CD4-positive, CD25-positive, alpha-beta regulatory T cell (primary cell): ENCODE results near the gene ALX1. TPM values are rescaled to one million over a fixed set of nuclear protein-coding genes. Genes with fewer than 3 reads are reported as not detected.
"Not testable (repeated sequence)": the region's sequence is repeated elsewhere in the genome, so short reads cannot be mapped to it uniquely, and the experiment has no call there.

Experiments used
- ATAC-seq, 2 donors: fragments of 150-1000 bp; cut with Tn5 transposase; one replicate each; pipeline ENCODE4 v1.10.0; 2021; ENCODE audit warnings: low read depth in 2 of 2, moderate number of reproducible peaks in 2 of 2, moderate library complexity in 1 of 2
- DNase-seq, 3 donors: peaks; one replicate each; pipeline versions ENCODE4 v3.0.0 to v3.0.0-alpha.2; 2012 to 2022; ENCODE audit warnings: mixed read lengths in 1 of 3
- H3K27ac ChIP-seq: one replicate; pipeline ENCODE4 v1.7.0; 2013; ENCODE audit warnings: mild to moderate bottlenecking, low read length; ENCODE audit not compliant: insufficient read depth, poor library complexity, severe bottlenecking
- H3K27me3 ChIP-seq: one replicate; pipeline ENCODE4 v1.7.0; 2013; ENCODE audit warnings: low read length; ENCODE audit not compliant: control insufficient read depth, insufficient read depth
- H3K36me3 ChIP-seq: one replicate; pipeline ENCODE4 v1.7.0; 2013; ENCODE audit warnings: mild to moderate bottlenecking, low read length, moderate library complexity; ENCODE audit not compliant: control insufficient read depth, insufficient read depth
- H3K4me1 ChIP-seq: 2 replicates; pipeline ENCODE4 v1.7.0; 2013; ENCODE audit warnings: mild to moderate bottlenecking, low read length; ENCODE audit not compliant: insufficient read depth, control insufficient read depth, poor library complexity, severe bottlenecking
- H3K4me3 ChIP-seq: one replicate; pipeline ENCODE4 v1.7.0; 2013; ENCODE audit warnings: low read depth, mild to moderate bottlenecking, low read length, moderate library complexity
- H3K9me3 ChIP-seq, 2 experiments: 1 replicate in 1 of 2; 2 replicates in 1 of 2; pipeline ENCODE4 v1.7.0; 2013; ENCODE audit warnings: low read length in 2 of 2, mild to moderate bottlenecking in 1 of 2, moderate library complexity in 1 of 2; ENCODE audit not compliant: control insufficient read depth in 2 of 2
- H3K27ac Mint-ChIP-seq, 3 donors: one replicate each; pipeline ENCODE4 v1.8.0; 2020 to 2022; ENCODE audit warnings: mild to moderate bottlenecking in 3 of 3, mixed read lengths in 3 of 3, moderate library complexity in 2 of 3
- H3K27me3 Mint-ChIP-seq: one replicate; pipeline ENCODE4 v1.8.0; 2022; ENCODE audit warnings: mild to moderate bottlenecking, mixed read lengths
- H3K36me3 Mint-ChIP-seq: one replicate; pipeline ENCODE4 v1.8.0; 2020; ENCODE audit warnings: mixed read lengths
- H3K4me1 Mint-ChIP-seq, 4 donors: one replicate each; pipeline ENCODE4 v1.8.0; 2020 to 2022; ENCODE audit warnings: mixed read lengths in 4 of 4, mild to moderate bottlenecking in 1 of 4
- H3K4me3 Mint-ChIP-seq, 4 donors: one replicate each; pipeline ENCODE4 v1.8.0; 2020 to 2022; ENCODE audit warnings: mild to moderate bottlenecking in 4 of 4, mixed read lengths in 4 of 4, moderate library complexity in 3 of 4
- H3K9me3 Mint-ChIP-seq, 7 donors: one replicate each; pipeline ENCODE4 v1.8.0; 2020 to 2022; ENCODE audit warnings: mixed read lengths in 7 of 7, mild to moderate bottlenecking in 3 of 7, moderate library complexity in 2 of 7
- polyA plus RNA-seq, 4 donors: library from polyadenylated mRNA; unstranded; fragments of 300-500 nt; fragmentation: Illumina TruSeq; gene quantifications; one replicate each; pipeline ENCODE4 v1.2.3, GENCODE V29; 2021
- total RNA-seq: library from RNA; stranded (reverse); gene quantifications from one replicate; pipeline ENCODE4 v1.2.3, GENCODE V29; 2022

The ALX1 gene
- total and polyA plus RNA-seq, 5 donors from 2014 or later = not detected

DNA sequence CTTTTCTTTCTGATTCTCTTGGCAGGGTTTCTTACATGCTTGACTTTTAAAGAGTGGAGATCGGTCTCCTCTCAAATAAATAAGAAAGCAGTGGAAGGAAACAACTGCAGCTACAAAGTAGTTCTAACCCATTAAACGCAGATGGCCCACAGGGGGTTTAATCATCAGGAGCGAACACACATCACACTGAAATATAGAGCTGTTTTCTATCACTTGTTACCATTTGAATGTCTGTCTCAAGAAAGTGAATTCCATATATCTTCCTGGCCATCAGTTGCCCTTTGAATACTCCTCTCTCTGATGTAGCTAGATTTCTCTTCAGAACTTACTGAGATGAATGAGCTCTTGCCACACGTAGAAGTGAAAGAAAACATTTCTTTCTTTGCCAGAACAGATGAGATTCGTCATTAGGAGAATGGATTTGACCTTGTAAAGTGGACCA is 29.1 kb downstream of the ALX1 start:
- H3K27ac ChIP-seq = no peak overlapping the region
- H3K4me1 ChIP-seq = no peaks in the 10 kb centered on the region
- peaks cover 0 to 6% (median 3%) of the 10 kb centered on the region in 7 donors for H3K9me3 Mint-ChIP-seq
- no peaks in the 10 kb centered on the region for H3K36me3 ChIP-seq
- H3K4me3 Mint-ChIP-seq = no peak overlapping the region
- H3K9me3 ChIP-seq = no peaks in the 10 kb centered on the region
- ATAC-seq (no peak), DNase-seq (no peak)
- no peak overlapping the region for H3K4me3 ChIP-seq
- no peaks in the 10 kb centered on the region for H3K4me1 Mint-ChIP-seq
- no peaks in the 10 kb centered on the region for H3K27me3 ChIP-seq
- no peaks in the 10 kb centered on the region for H3K36me3 Mint-ChIP-seq
- no peak overlapping the region for H3K27ac Mint-ChIP-seq
- H3K27me3 Mint-ChIP-seq = no peaks in the 10 kb centered on the region

DNA sequence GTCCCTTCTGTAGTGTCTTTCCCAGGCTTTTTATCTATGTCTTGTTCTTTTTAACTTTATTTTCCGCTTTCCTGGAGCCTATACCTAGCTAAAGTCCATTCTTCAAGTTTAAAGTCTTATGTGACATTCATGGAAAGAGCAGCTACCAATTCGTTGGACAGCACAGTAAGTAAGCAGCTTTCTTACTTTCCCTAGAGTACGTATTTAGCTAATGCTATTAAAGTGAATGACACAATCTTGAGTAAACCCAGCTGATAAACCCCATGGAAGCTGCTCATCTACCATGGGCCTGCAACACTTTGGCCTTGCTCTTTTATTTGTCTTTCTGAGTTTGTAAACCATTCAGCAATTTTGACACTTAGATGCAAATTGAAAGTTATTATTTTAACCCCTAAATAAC is 30.0 kb downstream of the ALX1 start:
- H3K4me1 ChIP-seq = no peaks in the 10 kb centered on the region
- no peak overlapping the region for H3K27ac Mint-ChIP-seq
- H3K4me3 ChIP-seq = no peak overlapping the region
- no peak overlapping the region for H3K4me3 Mint-ChIP-seq
- H3K4me1 Mint-ChIP-seq = no peaks in the 10 kb centered on the region
- H3K36me3 ChIP-seq = no peaks in the 10 kb centered on the region
- DNase-seq (no peak), ATAC-seq (no peak)
- H3K27me3 Mint-ChIP-seq = no peaks in the 10 kb centered on the region
- H3K9me3 ChIP-seq = no peaks in the 10 kb centered on the region
- H3K27ac ChIP-seq = no peak overlapping the region
- no peaks in the 10 kb centered on the region for H3K36me3 Mint-ChIP-seq
- H3K27me3 ChIP-seq = no peaks in the 10 kb centered on the region
- H3K9me3 Mint-ChIP-seq = peaks cover 0 to 6% (median 3%) of the 10 kb centered on the region in 7 donors

DNA sequence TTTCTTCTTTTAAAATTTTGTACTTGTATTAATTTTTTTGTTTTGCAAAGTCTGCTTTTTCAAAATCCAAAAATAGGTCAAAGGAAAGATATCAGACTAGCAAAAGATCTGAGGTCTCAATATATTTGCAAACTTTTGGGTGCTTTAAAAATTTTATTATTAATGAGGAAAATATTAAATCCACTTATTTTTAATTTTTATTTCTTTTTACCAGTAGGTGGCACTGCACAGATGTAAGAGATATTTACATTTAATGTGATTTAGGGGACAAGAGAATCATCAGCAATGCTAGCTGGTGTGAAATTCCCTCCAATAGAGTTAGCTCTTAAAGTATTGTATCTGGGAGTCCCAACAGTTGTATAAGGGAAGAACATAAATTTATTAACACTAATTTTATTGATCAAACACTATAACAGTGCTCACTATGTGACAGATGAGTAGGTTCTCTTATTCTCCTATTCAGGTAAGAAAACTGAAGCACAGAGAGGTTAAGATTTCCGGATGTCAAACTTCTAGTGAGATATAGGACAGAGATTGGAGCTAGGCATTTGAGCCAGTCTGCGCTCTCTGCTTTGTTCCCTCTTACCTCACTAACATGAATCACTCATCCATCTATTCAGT is 30.5 kb downstream of the ALX1 start:
- DNase-seq = no peak
- Mint-ChIP-seq H3K4me3 (no peak overlapping the region), H3K27ac (no peak overlapping the region), H3K36me3 (no peaks in the 10 kb centered on the region), H3K4me1 (no peaks in the 10 kb centered on the region), H3K27me3 (no peaks in the 10 kb centered on the region), H3K9me3 (peaks cover 0 to 6% (median 3%) of the 10 kb centered on the region in 7 donors)
- Histone ChIP-seq H3K27ac (no peak overlapping the region), H3K4me1 (no peaks in the 10 kb centered on the region), H3K36me3 (no peaks in the 10 kb centered on the region), H3K4me3 (no peak overlapping the region), H3K27me3 (no peaks in the 10 kb centered on the region), H3K9me3 (no peaks in the 10 kb centered on the region)
- no peak for ATAC-seq

DNA sequence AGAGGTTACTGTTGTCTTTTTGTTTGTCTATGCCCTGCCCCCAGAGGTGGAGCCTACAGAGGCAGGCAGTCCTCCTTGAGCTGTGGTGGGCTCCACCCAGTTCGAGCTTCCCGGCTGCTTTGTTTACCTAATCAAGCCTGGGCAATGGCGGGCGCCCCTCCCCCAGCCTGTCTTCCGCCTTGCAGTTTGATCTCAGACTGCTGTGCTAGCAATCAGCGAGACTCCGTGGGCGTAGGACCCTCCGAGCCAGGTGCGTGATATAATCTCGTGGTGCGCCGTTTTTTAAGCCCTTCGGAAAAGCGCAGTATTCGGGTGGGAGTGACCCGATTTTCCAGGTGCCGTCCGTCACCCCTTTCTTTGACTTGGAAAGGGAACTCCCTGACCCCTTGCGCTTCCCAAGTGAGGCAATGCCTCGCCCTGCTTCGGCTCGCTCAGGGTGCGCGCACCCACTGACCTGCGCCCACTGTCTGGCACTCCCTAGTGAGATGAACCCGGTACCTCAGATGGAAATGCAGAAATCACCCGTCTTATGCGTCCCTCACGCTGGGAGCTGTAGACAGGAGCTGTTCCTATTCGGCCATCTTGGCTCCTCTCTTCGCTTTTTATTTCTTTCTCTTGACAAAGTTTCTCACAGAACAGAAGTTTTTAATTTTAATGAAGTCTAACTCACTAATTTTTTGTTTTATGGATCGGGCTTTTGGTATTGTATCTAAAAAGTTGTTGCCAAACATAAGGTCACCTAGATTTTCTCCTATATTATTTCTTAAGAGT is 38.0 kb downstream of the ALX1 start:
- not testable (repeated sequence) for H3K36me3 ChIP-seq, H3K4me3 ChIP-seq, H3K27ac ChIP-seq, H3K4me3 Mint-ChIP-seq, H3K9me3 Mint-ChIP-seq, ATAC-seq, DNase-seq, H3K27me3 ChIP-seq, H3K36me3 Mint-ChIP-seq, H3K4me1 Mint-ChIP-seq, H3K27me3 Mint-ChIP-seq, H3K27ac Mint-ChIP-seq, H3K9me3 ChIP-seq, H3K4me1 ChIP-seq

DNA sequence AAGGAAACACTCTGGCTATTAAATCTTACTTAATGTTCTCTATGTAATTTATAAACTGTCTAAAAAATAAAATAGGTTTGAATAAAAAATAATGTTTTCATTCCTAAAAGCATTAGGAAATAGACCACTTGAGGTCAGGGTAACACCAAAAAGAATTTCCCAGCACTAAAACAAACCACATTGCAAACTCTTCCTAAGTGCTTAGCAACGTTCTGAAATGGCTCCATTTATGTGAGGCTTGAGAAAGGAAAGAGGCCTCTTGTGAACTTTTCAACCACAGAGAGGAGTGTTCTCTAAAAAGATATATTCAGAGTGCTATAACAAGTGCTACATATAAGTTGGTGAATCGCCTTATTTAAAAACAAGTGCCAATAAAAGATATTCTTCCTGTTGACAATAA is 42.7 kb downstream of the ALX1 start:
- no peaks in the 10 kb centered on the region for H3K27me3 ChIP-seq
- ATAC-seq (no peak), DNase-seq (no peak)
- H3K4me1 ChIP-seq = no peaks in the 10 kb centered on the region
- Mint-ChIP-seq H3K9me3 (peaks cover 2 to 13% (median 7%) of the 10 kb centered on the region in 7 donors), H3K4me1 (no peaks in the 10 kb centered on the region), H3K27me3 (no peaks in the 10 kb centered on the region), H3K27ac (no peak overlapping the region), H3K36me3 (no peaks in the 10 kb centered on the region), H3K4me3 (no peak overlapping the region)
- no peak overlapping the region for H3K4me3 ChIP-seq
- H3K9me3 ChIP-seq = peaks cover 0 to 2% of the 10 kb centered on the region in 2 experiments
- H3K27ac ChIP-seq = no peak overlapping the region
- H3K36me3 ChIP-seq = no peaks in the 10 kb centered on the region

DNA sequence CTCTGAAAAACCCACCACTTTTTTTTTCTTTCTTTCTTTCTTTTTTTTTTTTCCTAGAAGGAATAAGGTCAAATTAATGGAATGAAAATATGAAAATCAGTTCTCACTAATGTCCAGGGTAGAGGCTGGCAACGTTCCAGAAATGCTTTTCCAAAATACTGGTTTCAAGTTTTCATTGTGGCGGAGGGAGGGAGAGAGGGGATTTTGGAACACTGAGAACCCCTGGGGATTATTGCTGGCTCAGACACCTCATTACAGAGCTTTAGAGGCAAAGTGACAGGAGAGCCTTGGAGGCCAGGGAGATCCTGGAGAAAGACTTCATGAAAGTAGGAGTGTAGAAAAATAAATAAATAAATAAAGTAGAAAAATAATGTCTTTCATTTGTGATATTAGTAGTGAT is 45.4 kb downstream of the ALX1 start:
- Mint-ChIP-seq H3K36me3 (no peaks in the 10 kb centered on the region), H3K27me3 (no peaks in the 10 kb centered on the region), H3K9me3 (peaks cover 0 to 12% (median 3%) of the 10 kb centered on the region in 7 donors), H3K27ac (no peak overlapping the region), H3K4me3 (no peak overlapping the region), H3K4me1 (no peaks in the 10 kb centered on the region)
- Histone ChIP-seq H3K9me3 (peaks cover 0 to 2% of the 10 kb centered on the region in 2 experiments), H3K4me3 (no peak overlapping the region), H3K4me1 (no peaks in the 10 kb centered on the region), H3K27ac (no peak overlapping the region), H3K36me3 (no peaks in the 10 kb centered on the region), H3K27me3 (no peaks in the 10 kb centered on the region)
- ATAC-seq (no peak), DNase-seq (no peak)

DNA sequence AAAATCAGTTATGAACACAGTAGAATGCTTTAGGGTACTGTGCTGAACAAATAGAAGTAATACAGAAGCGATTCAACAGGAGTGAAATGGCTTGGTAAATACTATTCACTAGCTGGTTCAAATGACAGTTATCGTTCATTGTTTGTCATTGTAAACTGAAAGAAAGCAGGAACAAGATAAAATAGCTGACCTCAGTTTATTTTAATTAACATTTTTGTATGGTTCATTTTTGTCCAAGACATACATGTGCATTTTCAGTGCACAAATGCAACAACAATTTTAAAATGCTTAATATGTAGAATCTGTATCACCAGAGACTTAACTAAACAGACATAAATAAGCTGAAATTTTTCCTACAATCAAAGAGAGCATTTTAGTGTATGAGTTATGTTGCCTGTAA is 49.9 kb downstream of the ALX1 start:
- ATAC-seq = no peak

DNA sequence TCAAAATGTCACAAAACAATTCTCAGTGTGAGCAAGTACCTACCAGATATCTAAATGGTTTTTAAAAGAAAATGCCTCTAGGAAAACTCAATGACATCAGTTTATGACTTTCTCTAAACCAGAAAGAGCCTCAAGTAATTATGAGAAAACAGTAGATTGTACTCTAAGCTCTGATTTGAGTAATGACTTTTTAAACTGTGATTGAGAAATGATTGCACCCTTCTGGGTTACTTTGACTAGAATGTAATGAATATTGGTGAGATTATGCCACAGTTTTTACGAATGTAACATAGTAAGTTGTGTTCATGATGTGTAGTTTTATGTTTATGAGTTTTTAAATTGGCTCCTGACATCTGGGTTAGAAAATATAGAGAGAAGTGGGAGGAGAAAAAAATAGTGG is 68.8 kb downstream of the ALX1 start:
- no peaks in the 10 kb centered on the region for H3K4me1 ChIP-seq
- H3K9me3 Mint-ChIP-seq = peaks cover 0 to 10% (median 0%) of the 10 kb centered on the region in 7 donors
- H3K27me3 Mint-ChIP-seq = no peaks in the 10 kb centered on the region
- no peak overlapping the region for H3K27ac Mint-ChIP-seq
- H3K36me3 ChIP-seq = no peaks in the 10 kb centered on the region
- ATAC-seq (no peak), DNase-seq (no peak)
- H3K27ac ChIP-seq = no peak overlapping the region
- H3K4me1 Mint-ChIP-seq = no peaks in the 10 kb centered on the region
- H3K36me3 Mint-ChIP-seq = no peaks in the 10 kb centered on the region
- no peaks in the 10 kb centered on the region for H3K27me3 ChIP-seq
- H3K9me3 ChIP-seq = peaks cover 0 to 2% of the 10 kb centered on the region in 2 experiments
- no peak overlapping the region for H3K4me3 Mint-ChIP-seq
- H3K4me3 ChIP-seq = no peak overlapping the region

More for the DNA sequence above, 49.9 kb downstream of the ALX1 start:
- Histone ChIP-seq H3K27ac (no peak overlapping the region), H3K27me3 (no peaks in the 10 kb centered on the region), H3K36me3 (no peaks in the 10 kb centered on the region), H3K4me3 (no peak overlapping the region), H3K9me3 (no peaks in the 10 kb centered on the region), H3K4me1 (no peaks in the 10 kb centered on the region)
- H3K4me1 Mint-ChIP-seq = no peaks in the 10 kb centered on the region
- no peak overlapping the region for H3K27ac Mint-ChIP-seq
- no peaks in the 10 kb centered on the region for H3K27me3 Mint-ChIP-seq
- no peak overlapping the region for H3K4me3 Mint-ChIP-seq
- no peak for DNase-seq
- H3K36me3 Mint-ChIP-seq = no peaks in the 10 kb centered on the region
- H3K9me3 Mint-ChIP-seq = peaks cover 0 to 12% (median 8%) of the 10 kb centered on the region in 7 donors
